H9 (cell line): ENCODE measurements around the gene BMPR1A. TPM values are rescaled to one million over a fixed set of nuclear protein-coding genes. Genes with fewer than 3 reads are reported as not detected.

Experiments used
- DNase-seq: peaks from one replicate; pipeline ENCODE4 v3.0.0-alpha.2; 2017
- H2AFZ ChIP-seq: one replicate; pipeline ENCODE4 v1.6.1; 2013; ENCODE audit warnings: mild to moderate bottlenecking, low read length, control low read depth, moderate library complexity
- H2AK5ac ChIP-seq: 2 replicates; pipeline ENCODE4 v1.6.1; 2013; ENCODE audit warnings: low read length, control low read depth, mixed read lengths; ENCODE audit not compliant: insufficient read length
- H2BK120ac ChIP-seq: one replicate; pipeline ENCODE4 v1.6.1; 2013; ENCODE audit warnings: low read depth, mild to moderate bottlenecking, low read length, control low read depth, inconsistent platforms; ENCODE audit not compliant: poor library complexity, severe bottlenecking
- H2BK12ac ChIP-seq: 2 replicates; pipeline ENCODE4 v1.6.1; 2013; ENCODE audit warnings: low read length, control low read depth, mixed read lengths, low read depth; ENCODE audit not compliant: insufficient read length
- H2BK15ac ChIP-seq: 2 replicates; pipeline ENCODE4 v1.6.1; 2013; ENCODE audit warnings: low read depth, low read length, control low read depth
- H2BK20ac ChIP-seq: one replicate; pipeline ENCODE4 v1.6.1; 2013; ENCODE audit warnings: low read depth, mild to moderate bottlenecking, low read length, control low read depth, inconsistent platforms; ENCODE audit not compliant: poor library complexity, severe bottlenecking
- H2BK5ac ChIP-seq: 2 replicates; pipeline ENCODE4 v1.6.1; 2013; ENCODE audit warnings: low read length, control low read depth, mixed read lengths; ENCODE audit not compliant: insufficient read length
- H3K14ac ChIP-seq: 2 replicates; pipeline ENCODE4 v1.6.1; 2013; ENCODE audit warnings: low read length, control low read depth; ENCODE audit not compliant: insufficient read depth
- H3K18ac ChIP-seq: 2 replicates; pipeline ENCODE4 v1.6.1; 2013; ENCODE audit warnings: low read depth, mild to moderate bottlenecking, mixed read lengths, low read length, control low read depth; ENCODE audit not compliant: insufficient read length
- H3K23ac ChIP-seq: 2 replicates; pipeline ENCODE4 v1.6.1; 2013; ENCODE audit warnings: low read length, control low read depth, mixed read lengths, low read depth; ENCODE audit not compliant: insufficient read length
- H3K23me2 ChIP-seq: 2 replicates; pipeline ENCODE4 v1.6.1; 2013; ENCODE audit warnings: low read depth, mild to moderate bottlenecking, mixed read lengths, low read length, control low read depth; ENCODE audit not compliant: insufficient read length, poor library complexity, severe bottlenecking
- H3K27ac ChIP-seq: 2 replicates; pipeline ENCODE4 v1.5.1; 2013; ENCODE audit warnings: low read length, control low read depth, mixed read lengths, low read depth; ENCODE audit not compliant: insufficient read length
- H3K27me3 ChIP-seq: 2 replicates; pipeline ENCODE4 v1.6.1; 2013; ENCODE audit warnings: low read length, control low read depth, inconsistent platforms; ENCODE audit not compliant: insufficient read depth
- H3K4ac ChIP-seq: 2 replicates; pipeline ENCODE4 v1.6.1; 2013; ENCODE audit warnings: low read depth, mild to moderate bottlenecking, control low read depth, inconsistent platforms, low read length, moderate library complexity
- H3K4me1 ChIP-seq: 2 replicates; pipeline ENCODE4 v1.6.1; 2013; ENCODE audit warnings: low read length, control low read depth, inconsistent platforms; ENCODE audit not compliant: insufficient read depth
- H3K4me2 ChIP-seq: 2 replicates; pipeline ENCODE4 v1.6.1; 2013; ENCODE audit warnings: low read length, control low read depth, mixed read lengths; ENCODE audit not compliant: insufficient read length, insufficient read depth
- H3K56ac ChIP-seq: 2 replicates; pipeline ENCODE4 v1.6.1; 2013; ENCODE audit warnings: low read depth, mild to moderate bottlenecking, mixed read lengths, low read length, control low read depth; ENCODE audit not compliant: insufficient read length
- H3K79me1 ChIP-seq: 2 replicates; pipeline ENCODE4 v1.6.1; 2013; ENCODE audit warnings: low read depth, mild to moderate bottlenecking, moderate library complexity, low read length, control low read depth, inconsistent platforms; ENCODE audit not compliant: insufficient read depth, poor library complexity, severe bottlenecking
- H3K79me2 ChIP-seq: 2 replicates; pipeline ENCODE4 v1.6.1; 2013; ENCODE audit warnings: low read length, control low read depth, inconsistent platforms; ENCODE audit not compliant: insufficient read depth
- H3K9ac ChIP-seq: 2 replicates; pipeline ENCODE4 v1.6.1; 2013; ENCODE audit warnings: low read length, control low read depth, mixed read lengths; ENCODE audit not compliant: insufficient read length; ENCODE audit errors: extremely low read depth
- H3K9me3 ChIP-seq: one replicate; pipeline ENCODE4 v1.6.1; 2013; ENCODE audit warnings: low read depth, low read length, inconsistent platforms; ENCODE audit not compliant: control insufficient read depth
- H3T11ph ChIP-seq: one replicate; pipeline ENCODE4 v1.6.1; 2013; ENCODE audit warnings: mild to moderate bottlenecking, low read length, control low read depth, inconsistent platforms
- H4K20me1 ChIP-seq: one replicate; pipeline ENCODE4 v1.6.1; 2013; ENCODE audit not compliant: control insufficient read depth, insufficient read length, insufficient read depth
- H4K5ac ChIP-seq: 2 replicates; pipeline ENCODE4 v1.6.1; 2013; ENCODE audit warnings: low read depth, mild to moderate bottlenecking, mixed read lengths, low read length, control low read depth; ENCODE audit not compliant: insufficient read length
- H4K8ac ChIP-seq: replicated peaks from 2 replicates; pipeline ENCODE4 v1.6.1; 2013; ENCODE audit warnings: low read length, control low read depth, mixed read lengths, low read depth; ENCODE audit not compliant: insufficient read length
- H4K91ac ChIP-seq: 2 replicates; pipeline ENCODE4 v1.6.1; 2013; ENCODE audit warnings: low read depth, mild to moderate bottlenecking, moderate library complexity, mixed read lengths, low read length, control low read depth; ENCODE audit not compliant: insufficient read length
- H3K27ac Mint-ChIP-seq, 3 experiments: 2 replicates in 2 of 3; 3 replicates in 1 of 3; pipeline ENCODE4 v1.8.0; 2020 to 2021; ENCODE audit warnings: mixed read lengths in 3 of 3, mild to moderate bottlenecking in 1 of 3, moderate library complexity in 1 of 3
- H3K27me3 Mint-ChIP-seq: 2 replicates; pipeline ENCODE4 v1.8.0; 2021; ENCODE audit warnings: low read depth, mild to moderate bottlenecking, moderate library complexity, mixed read lengths
- H3K36me3 Mint-ChIP-seq, 3 experiments: 2 replicates in 2 of 3; 3 replicates in 1 of 3; pipeline ENCODE4 v1.8.0; 2020 to 2021; ENCODE audit warnings: low read depth in 3 of 3, mixed read lengths in 3 of 3; ENCODE audit not compliant: insufficient read depth in 1 of 3
- H3K4me1 Mint-ChIP-seq, 2 experiments: 2 replicates each; pipeline ENCODE4 v1.8.0; 2020; ENCODE audit warnings: mixed read lengths in 2 of 2
- H3K4me3 Mint-ChIP-seq, 2 experiments: 2 replicates in 1 of 2; 3 replicates in 1 of 2; pipeline ENCODE4 v1.8.0; 2020 to 2021; ENCODE audit warnings: mild to moderate bottlenecking in 2 of 2, mixed read lengths in 2 of 2, moderate library complexity in 1 of 2
- H3K9me3 Mint-ChIP-seq, 2 experiments: 2 replicates in 1 of 2; 3 replicates in 1 of 2; pipeline ENCODE4 v1.8.0; 2020; ENCODE audit warnings: mild to moderate bottlenecking in 2 of 2, mixed read lengths in 2 of 2, moderate library complexity in 1 of 2
- CTCF ChIP-seq: fragments of 200-600 bp; sonication (generic); conservative IDR thresholded peaks from 3 replicates; pipeline ENCODE4 v1.8.0; 2021; ENCODE audit warnings: antibody characterized with exemption, mild to moderate bottlenecking
- total RNA-seq: library from RNA; stranded (reverse); gene quantifications from 2 replicates; pipeline ENCODE4 v1.2.1, GENCODE V29; 2021

BMPR1A gene
- total RNA-seq, 1 experiment from 2014 or later = 138 TPM

DNA sequence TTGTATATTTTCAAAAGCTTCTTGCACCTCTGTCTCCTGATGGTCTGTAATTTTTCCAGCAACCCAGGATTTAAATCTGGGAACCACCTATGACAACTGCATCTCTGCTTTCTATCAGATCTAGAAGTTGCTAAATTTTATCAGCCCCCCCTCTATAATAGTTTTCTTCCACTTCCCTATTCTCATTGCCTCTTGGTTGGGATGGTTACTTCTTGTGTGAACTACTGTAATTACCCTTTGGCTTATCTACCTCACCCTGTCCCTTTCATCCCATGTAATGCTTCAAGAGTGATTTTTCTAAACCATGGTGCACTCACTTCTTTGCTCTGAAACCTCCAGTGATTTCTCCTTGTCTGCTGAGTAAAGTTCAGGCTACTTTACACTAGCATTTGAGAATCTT, 92.3 kb downstream of the BMPR1A start:
- Mint-ChIP-seq H3K27me3 (no peaks in the 10 kb centered on the region; the same call in 1 of the 2 replicates), H3K27ac (peak overlapping the region in 2 of 3 experiments; percentile 17 to 41; a peak in 3 of 7 replicates), H3K9me3 (no peaks in the 10 kb centered on the region; a peak in 1 of 5 replicates), H3K4me1 (peaks cover 31 to 42% of the 10 kb centered on the region in 2 experiments), H3K4me3 (no peak overlapping the region), H3K36me3 (peaks cover 6 to 22% (median 10%) of the 10 kb centered on the region in 3 experiments; a peak in 6 of 7 replicates)
- TF ChIP-seq CTCF = no peak
- no peak overlapping the region for H2BK120ac ChIP-seq
- H3K23ac ChIP-seq = no peak overlapping the region
- H2AFZ ChIP-seq = no peak overlapping the region
- no peak overlapping the region for H3K18ac ChIP-seq
- H3K27ac ChIP-seq = peak overlapping the region; percentile 52
- H3K9me3 ChIP-seq = no peaks in the 10 kb centered on the region
- no peak for DNase-seq
- H3K23me2 ChIP-seq = no peaks in the 10 kb centered on the region
- H3T11ph ChIP-seq = no peak overlapping the region
- no peak overlapping the region for H4K8ac ChIP-seq
- H4K5ac ChIP-seq = no peak overlapping the region
- H3K27me3 ChIP-seq = no peaks in the 10 kb centered on the region
- no peak overlapping the region for H2BK20ac ChIP-seq
- no peaks in the 10 kb centered on the region for H4K20me1 ChIP-seq
- no peak overlapping the region for H3K4me2 ChIP-seq
- H2BK12ac ChIP-seq = no peak overlapping the region
- no peak overlapping the region for H3K14ac ChIP-seq
- H4K91ac ChIP-seq = no peak overlapping the region
- H3K56ac ChIP-seq = no peak overlapping the region
- no peak overlapping the region for H3K9ac ChIP-seq
- peaks cover 4% of the 10 kb centered on the region for H3K4me1 ChIP-seq
- no peak overlapping the region for H2BK15ac ChIP-seq
- no peak overlapping the region for H2BK5ac ChIP-seq
- H3K79me2 ChIP-seq = peaks cover 5% of the 10 kb centered on the region; the same call in 1 of the 2 replicates
- H3K4ac ChIP-seq = no peak overlapping the region
- H2AK5ac ChIP-seq = no peak overlapping the region
- H3K79me1 ChIP-seq = peaks cover 2% of the 10 kb centered on the region
